NT2/D1 (cell line): ENCODE data around the gene ZDHHC20.

Experiments used
- YY1 ChIP-seq: IDR thresholded peaks from 2 replicates; pipeline ENCODE4 v1.6.1; 2011; ENCODE audit not compliant: insufficient read length, insufficient read depth
- ZNF274 ChIP-seq: IDR thresholded peaks from 2 replicates; pipeline ENCODE4 v1.6.1; 2011; ENCODE audit warnings: mild to moderate bottlenecking, low read depth, low read length

DNA sequence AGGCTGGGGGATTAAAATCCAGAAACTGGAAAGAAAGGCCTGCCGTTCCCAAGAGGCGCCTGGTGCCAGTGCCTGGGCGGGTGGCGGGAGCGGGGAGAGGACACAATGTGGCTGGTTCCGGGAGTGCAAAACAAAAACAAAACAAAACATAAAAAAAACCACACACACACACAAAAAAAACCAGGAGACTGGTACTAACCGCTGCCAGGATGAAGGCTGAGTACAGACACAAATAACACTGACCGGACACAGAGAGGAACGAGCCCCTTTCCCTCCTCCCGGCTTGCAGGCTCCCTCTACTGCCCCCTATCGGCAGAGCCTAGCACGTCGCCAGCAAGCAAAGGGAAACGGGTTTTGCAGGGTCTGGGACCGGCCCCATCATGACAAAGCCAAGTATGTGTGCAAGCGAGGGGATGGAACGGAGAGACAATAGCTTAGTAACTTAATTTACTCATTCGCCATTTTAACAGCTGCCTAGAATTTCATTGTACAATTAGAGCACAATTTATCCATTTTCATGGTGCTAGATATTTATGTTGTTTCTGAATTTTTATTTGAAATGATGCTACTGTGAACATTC lies 17.9 kb upstream of the ZDHHC20 start:
- TF ChIP-seq YY1, result no peak
- TF ChIP-seq ZNF274, result no peak
